Neural cell (in vitro differentiated cells): ENCODE data around the gene SSR4.

Experiments
- EZH2 ChIP-seq: fragments of 200-600, 300-800 bp; shearing (Covaris generic), sonication (generic); IDR thresholded peaks from 2 replicates; pipeline ENCODE4 v1.6.1; 2014; ENCODE audit warnings: antibody characterized with exemption, low read length, borderline replicate concordance, mild to moderate bottlenecking; ENCODE audit not compliant: insufficient read depth, poor library complexity, severe bottlenecking
- MXI1 ChIP-seq: fragments of 450-650 bp; conservative IDR thresholded peaks from 2 replicates; pipeline ENCODE4 v1.6.1; 2014; ENCODE audit warnings: antibody characterized with exemption, mild to moderate bottlenecking; ENCODE audit not compliant: poor library complexity, severe bottlenecking
- TF ChIP-seq, protein P1 (sequence below): fragments of 450-650 bp; IDR thresholded peaks from 2 replicates; pipeline ENCODE4 v1.5.1; 2014; ENCODE audit warnings: antibody characterized with exemption, mild to moderate bottlenecking, moderate library complexity; ENCODE audit not compliant: poor library complexity, severe bottlenecking

DNA sequence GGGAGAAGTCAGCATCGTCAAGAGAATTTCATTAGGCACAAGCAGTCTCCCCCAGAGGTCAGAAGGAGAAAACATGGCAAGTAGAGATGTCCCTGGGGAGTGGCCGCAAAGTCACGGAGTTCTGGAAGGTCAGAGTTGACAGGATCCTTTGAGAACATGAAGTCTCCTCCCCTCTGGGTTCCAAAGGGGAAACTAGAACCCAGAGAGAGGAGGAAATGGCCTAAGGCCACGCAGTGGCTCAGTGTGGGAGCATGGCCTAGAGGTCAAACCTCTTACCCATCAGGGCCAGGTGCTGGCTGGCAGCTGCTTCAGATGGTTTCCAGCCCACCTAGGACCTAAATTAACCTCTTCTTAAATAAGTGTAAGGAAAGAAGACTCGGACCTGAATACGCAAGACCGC is 1.2 kb upstream of the SSR4 start:
- TF ChIP-seq, protein P1, sequence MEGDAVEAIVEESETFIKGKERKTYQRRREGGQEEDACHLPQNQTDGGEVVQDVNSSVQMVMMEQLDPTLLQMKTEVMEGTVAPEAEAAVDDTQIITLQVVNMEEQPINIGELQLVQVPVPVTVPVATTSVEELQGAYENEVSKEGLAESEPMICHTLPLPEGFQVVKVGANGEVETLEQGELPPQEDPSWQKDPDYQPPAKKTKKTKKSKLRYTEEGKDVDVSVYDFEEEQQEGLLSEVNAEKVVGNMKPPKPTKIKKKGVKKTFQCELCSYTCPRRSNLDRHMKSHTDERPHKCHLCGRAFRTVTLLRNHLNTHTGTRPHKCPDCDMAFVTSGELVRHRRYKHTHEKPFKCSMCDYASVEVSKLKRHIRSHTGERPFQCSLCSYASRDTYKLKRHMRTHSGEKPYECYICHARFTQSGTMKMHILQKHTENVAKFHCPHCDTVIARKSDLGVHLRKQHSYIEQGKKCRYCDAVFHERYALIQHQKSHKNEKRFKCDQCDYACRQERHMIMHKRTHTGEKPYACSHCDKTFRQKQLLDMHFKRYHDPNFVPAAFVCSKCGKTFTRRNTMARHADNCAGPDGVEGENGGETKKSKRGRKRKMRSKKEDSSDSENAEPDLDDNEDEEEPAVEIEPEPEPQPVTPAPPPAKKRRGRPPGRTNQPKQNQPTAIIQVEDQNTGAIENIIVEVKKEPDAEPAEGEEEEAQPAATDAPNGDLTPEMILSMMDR = no peak
- no peak for TF ChIP-seq MXI1
- no peak for TF ChIP-seq EZH2
